Trophoblast cell (in vitro differentiated cells and primary cell): ENCODE measurements around the gene DNMT1.

Experiments used
- DNase-seq, 2 donors: peaks; one replicate each; pipeline ENCODE4 v3.0.0-alpha.2; 2016
- H2AFZ ChIP-seq: 2 replicates; pipeline ENCODE4 v1.6.1; 2013; ENCODE audit warnings: low read length, moderate library complexity, mild to moderate bottlenecking; ENCODE audit not compliant: insufficient read depth, poor library complexity
- H2AK5ac ChIP-seq: 2 replicates; pipeline ENCODE4 v1.6.1; 2013; ENCODE audit warnings: mild to moderate bottlenecking, low read length
- H2BK120ac ChIP-seq: 2 replicates; pipeline ENCODE4 v1.6.1; 2013; ENCODE audit warnings: low read length, mild to moderate bottlenecking, moderate library complexity; ENCODE audit not compliant: insufficient read depth, poor library complexity
- H2BK12ac ChIP-seq: 2 replicates; pipeline ENCODE4 v1.6.1; 2013; ENCODE audit warnings: mild to moderate bottlenecking, low read length, moderate library complexity
- H2BK5ac ChIP-seq: 2 replicates; pipeline ENCODE4 v1.6.1; 2013; ENCODE audit warnings: low read length, low read depth, moderate library complexity, mild to moderate bottlenecking; ENCODE audit not compliant: poor library complexity
- H3K14ac ChIP-seq: 2 replicates; pipeline ENCODE4 v1.6.1; 2013; ENCODE audit warnings: mild to moderate bottlenecking, low read length
- H3K18ac ChIP-seq: 2 replicates; pipeline ENCODE4 v1.6.1; 2013; ENCODE audit warnings: mild to moderate bottlenecking, low read length
- H3K23ac ChIP-seq: 2 replicates; pipeline ENCODE4 v1.6.1; 2013; ENCODE audit warnings: low read length
- H3K27ac ChIP-seq: 2 replicates; pipeline ENCODE4 v1.5.1; 2013; ENCODE audit warnings: low read depth, mild to moderate bottlenecking, inconsistent platforms, low read length, moderate library complexity
- H3K27me3 ChIP-seq: 2 replicates; pipeline ENCODE4 v1.6.1; 2013; ENCODE audit warnings: inconsistent platforms, mild to moderate bottlenecking, low read length, moderate library complexity; ENCODE audit not compliant: insufficient read depth
- H3K36me3 ChIP-seq, 2 experiments: 1 replicate in 1 of 2; 2 replicates in 1 of 2; pipeline ENCODE4 v1.6.1; 2013; ENCODE audit warnings: low read length in 2 of 2, mild to moderate bottlenecking in 2 of 2, moderate library complexity in 1 of 2; ENCODE audit not compliant: insufficient read depth in 2 of 2, control insufficient read depth in 1 of 2
- H3K4ac ChIP-seq: 2 replicates; pipeline ENCODE4 v1.6.1; 2013; ENCODE audit warnings: low read depth, mild to moderate bottlenecking, low read length, moderate library complexity
- H3K4me1 ChIP-seq, 2 experiments: 1 replicate in 1 of 2; 2 replicates in 1 of 2; pipeline ENCODE4 v1.6.1; 2013; ENCODE audit warnings: low read length in 2 of 2, mild to moderate bottlenecking in 2 of 2, moderate library complexity in 1 of 2; ENCODE audit not compliant: insufficient read depth in 2 of 2, control insufficient read depth in 1 of 2
- H3K4me2 ChIP-seq: 2 replicates; pipeline ENCODE4 v1.6.1; 2013; ENCODE audit warnings: inconsistent platforms, mild to moderate bottlenecking, low read length, moderate library complexity
- H3K4me3 ChIP-seq: 2 replicates; pipeline ENCODE4 v1.5.1; 2013; ENCODE audit warnings: mild to moderate bottlenecking, low read depth, low read length, inconsistent platforms
- H3K79me1 ChIP-seq: one replicate; pipeline ENCODE4 v1.6.1; 2013; ENCODE audit warnings: low read length
- H3K79me2 ChIP-seq: 2 replicates; pipeline ENCODE4 v1.6.1; 2013; ENCODE audit warnings: low read length, mild to moderate bottlenecking; ENCODE audit not compliant: control insufficient read depth, insufficient read depth, poor library complexity
- H3K9ac ChIP-seq: 2 replicates; pipeline ENCODE4 v1.6.1; 2013; ENCODE audit warnings: mild to moderate bottlenecking, low read length
- H3K9me3 ChIP-seq: 2 replicates; pipeline ENCODE4 v1.6.1; 2013; ENCODE audit warnings: low read depth, mild to moderate bottlenecking, control low read depth, inconsistent platforms, low read length; ENCODE audit not compliant: insufficient read depth
- H4K12ac ChIP-seq: 2 replicates; pipeline ENCODE4 v1.6.1; 2013; ENCODE audit warnings: low read depth, mild to moderate bottlenecking, low read length, moderate library complexity
- H4K8ac ChIP-seq: 2 replicates; pipeline ENCODE4 v1.6.1; 2013; ENCODE audit warnings: low read depth, mild to moderate bottlenecking, low read length, moderate library complexity
- H4K91ac ChIP-seq: one replicate; pipeline ENCODE4 v1.6.1; 2013; ENCODE audit warnings: low read depth, mild to moderate bottlenecking, low read length, moderate library complexity
- WGBS: extraction: QIAGEN DNeasy Blood & Tissue Kit; methylation state at CpG from one replicate; pipeline ENCODE4 v1.1.7; 2013; ENCODE audit warnings: missing lambda C conversion rate; ENCODE audit not compliant: insufficient read length, insufficient coverage; ENCODE audit errors: extremely low coverage; 5-methylcytosine and 5-hydroxymethylcytosine counted together

Gene DNMT1

DNA sequence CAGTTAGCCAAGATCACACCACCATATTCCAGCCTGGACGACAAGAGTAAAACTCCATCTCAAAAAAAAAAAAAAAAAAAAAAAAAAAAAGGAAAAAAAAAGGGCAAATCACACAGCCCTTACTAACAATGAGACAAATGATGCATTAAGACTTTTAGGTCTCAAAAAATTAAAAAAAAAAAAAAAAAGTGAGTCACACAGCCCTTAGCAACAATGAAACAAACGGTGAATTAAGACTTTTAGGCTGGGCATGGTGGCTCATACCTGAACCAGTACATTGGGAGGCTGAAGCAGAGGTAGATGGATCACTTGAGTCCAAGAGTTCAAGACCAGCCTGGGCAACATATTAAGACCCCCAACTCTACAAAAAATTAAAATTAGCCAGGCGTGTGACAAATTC lies 42.7 kb downstream of the DNMT1 start:
- no peak overlapping the region for H2AK5ac ChIP-seq
- H4K12ac ChIP-seq = no peak overlapping the region
- no CpG with 5 or more reads among the region's 3 CpGs for WGBS
- no peak overlapping the region for H2BK12ac ChIP-seq
- no peaks in the 10 kb centered on the region for H3K27me3 ChIP-seq
- H3K79me2 ChIP-seq = no peaks in the 10 kb centered on the region
- no peak overlapping the region for H2AFZ ChIP-seq
- H3K4me1 ChIP-seq = no peaks in the 10 kb centered on the region
- no peak overlapping the region for H4K91ac ChIP-seq
- H3K9me3 ChIP-seq = peaks cover 1% of the 10 kb centered on the region
- H2BK5ac ChIP-seq = no peak overlapping the region
- H2BK120ac ChIP-seq = no peak overlapping the region
- no peak overlapping the region for H4K8ac ChIP-seq
- no peak overlapping the region for H3K23ac ChIP-seq
- H3K4me2 ChIP-seq = no peak overlapping the region
- no peak overlapping the region for H3K14ac ChIP-seq
- H3K4ac ChIP-seq = no peak overlapping the region
- no peak overlapping the region for H3K27ac ChIP-seq
- H3K9ac ChIP-seq = no peak overlapping the region
- DNase-seq = no peak
- no peak overlapping the region for H3K4me3 ChIP-seq
- H3K79me1 ChIP-seq = no peaks in the 10 kb centered on the region
- no peak overlapping the region for H3K18ac ChIP-seq
- H3K36me3 ChIP-seq = peaks cover 70 to 82% of the 10 kb centered on the region in 2 experiments

DNA sequence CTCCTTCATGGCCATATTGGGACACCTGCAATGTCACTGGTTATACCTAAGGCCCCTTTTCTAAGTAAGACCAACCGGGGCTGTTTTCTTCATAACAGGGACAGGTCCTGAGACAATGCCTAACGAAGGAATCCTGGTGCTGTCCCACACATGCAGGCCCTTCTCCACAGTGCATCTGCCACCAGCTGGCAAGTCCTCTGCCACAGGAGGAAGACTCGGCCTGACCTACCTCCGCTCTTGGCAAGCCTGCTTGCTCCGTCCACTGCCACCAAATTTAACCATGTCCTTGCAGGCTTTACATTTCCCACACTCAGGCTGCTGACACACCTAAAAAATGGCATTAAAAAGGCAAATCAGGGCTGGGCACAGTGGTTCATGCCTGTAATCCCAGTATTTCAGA lies 43.2 kb downstream of the DNMT1 start:
- H3K27ac ChIP-seq = no peak overlapping the region
- peaks cover 1% of the 10 kb centered on the region for H3K9me3 ChIP-seq
- H3K4me1 ChIP-seq = no peaks in the 10 kb centered on the region
- whole genome bisulfite sequencing = no CpG with 5 or more reads among the region's 5 CpGs
- H2BK12ac ChIP-seq = no peak overlapping the region
- no peak overlapping the region for H3K4ac ChIP-seq
- no peak overlapping the region for H3K14ac ChIP-seq
- H2BK5ac ChIP-seq = no peak overlapping the region
- H3K18ac ChIP-seq = no peak overlapping the region
- no peak overlapping the region for H4K8ac ChIP-seq
- no peak overlapping the region for H4K12ac ChIP-seq
- H3K79me1 ChIP-seq = no peaks in the 10 kb centered on the region
- H3K36me3 ChIP-seq = peaks cover 71 to 82% of the 10 kb centered on the region in 2 experiments
- H2BK120ac ChIP-seq = no peak overlapping the region
- DNase-seq = no peak
- no peak overlapping the region for H3K4me2 ChIP-seq
- no peaks in the 10 kb centered on the region for H3K79me2 ChIP-seq
- H2AK5ac ChIP-seq = no peak overlapping the region
- no peak overlapping the region for H4K91ac ChIP-seq
- no peak overlapping the region for H3K9ac ChIP-seq
- no peak overlapping the region for H2AFZ ChIP-seq
- H3K27me3 ChIP-seq = no peaks in the 10 kb centered on the region
- no peak overlapping the region for H3K4me3 ChIP-seq
- H3K23ac ChIP-seq = no peak overlapping the region

DNA sequence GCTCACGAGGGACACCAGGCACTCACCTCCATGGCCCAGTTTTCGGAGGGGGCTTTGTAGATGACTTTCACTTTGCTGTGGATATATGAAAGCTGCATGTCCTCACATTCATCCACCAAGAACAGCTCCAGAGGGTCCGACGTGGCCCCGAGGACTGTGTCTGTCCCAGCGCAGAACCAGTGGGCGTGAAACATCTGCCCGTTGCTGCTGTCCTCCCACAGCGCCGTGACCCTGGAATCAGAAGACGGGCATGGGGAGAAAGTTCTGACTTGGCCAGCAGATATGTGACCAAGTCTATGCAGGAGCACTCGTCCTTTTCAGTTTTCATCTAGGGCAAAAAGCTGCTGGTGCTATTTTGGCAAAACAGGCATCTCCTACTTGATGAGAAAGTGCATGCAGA lies 45.3 kb downstream of the DNMT1 start:
- no peak overlapping the region for H3K14ac ChIP-seq

DNA sequence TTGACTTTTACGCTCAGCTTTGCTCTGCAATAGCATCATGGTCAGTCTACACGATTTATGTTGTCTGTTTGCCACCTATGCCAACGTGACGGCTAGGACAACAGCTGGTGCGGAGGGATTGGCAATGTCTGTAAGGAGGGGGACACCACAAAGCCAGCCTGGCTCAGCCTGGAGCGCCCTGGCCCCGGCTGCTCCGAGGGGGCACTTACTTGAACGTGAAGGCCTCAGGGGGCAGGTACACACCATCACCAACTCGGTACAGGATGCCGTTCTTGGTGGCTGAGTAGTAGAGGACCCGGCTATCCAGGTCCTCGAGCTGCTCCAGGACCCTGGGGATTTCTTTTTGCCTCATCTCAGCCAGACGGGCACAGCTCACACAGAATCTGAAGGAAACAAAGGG lies 48.6 kb downstream of the DNMT1 start:
- H3K4me1 ChIP-seq = no peaks in the 10 kb centered on the region
- no peak overlapping the region for H3K4me3 ChIP-seq
- H3K23ac ChIP-seq = no peak overlapping the region
- DNase-seq = no peak
- H2AK5ac ChIP-seq = no peak overlapping the region
- no peak overlapping the region for H2BK5ac ChIP-seq
- whole genome bisulfite sequencing = no CpG with 5 or more reads among the region's 14 CpGs
- H3K4ac ChIP-seq = no peak overlapping the region
- H4K91ac ChIP-seq = no peak overlapping the region
- H3K36me3 ChIP-seq = peaks cover 80 to 87% of the 10 kb centered on the region in 2 experiments
- no peak overlapping the region for H4K8ac ChIP-seq
- peak overlapping the region; percentile 27 for H4K12ac ChIP-seq
- no peak overlapping the region for H2AFZ ChIP-seq
- H3K4me2 ChIP-seq = no peak overlapping the region
- no peaks in the 10 kb centered on the region for H3K9me3 ChIP-seq
- no peaks in the 10 kb centered on the region for H3K79me1 ChIP-seq
- H2BK12ac ChIP-seq = no peak overlapping the region
- H3K27ac ChIP-seq = no peak overlapping the region
- H3K27me3 ChIP-seq = no peaks in the 10 kb centered on the region
- peak overlapping the region; percentile 11 for H3K18ac ChIP-seq
- H2BK120ac ChIP-seq = no peak overlapping the region
- H3K79me2 ChIP-seq = no peaks in the 10 kb centered on the region
- no peak overlapping the region for H3K14ac ChIP-seq
- H3K9ac ChIP-seq = no peak overlapping the region

More for the DNA sequence above, 45.3 kb downstream of the DNMT1 start:
- Histone ChIP-seq H2AK5ac (no peak overlapping the region), H2BK120ac (no peak overlapping the region), H3K18ac (no peak overlapping the region), H3K27ac (no peak overlapping the region), H4K8ac (no peak overlapping the region), H3K27me3 (no peaks in the 10 kb centered on the region), H3K4me3 (no peak overlapping the region), H4K12ac (no peak overlapping the region), H2BK12ac (no peak overlapping the region), H2AFZ (no peak overlapping the region), H3K9ac (no peak overlapping the region), H2BK5ac (no peak overlapping the region), H3K4me1 (no peaks in the 10 kb centered on the region), H3K4ac (no peak overlapping the region), H3K4me2 (no peak overlapping the region), H3K9me3 (peaks cover 1% of the 10 kb centered on the region), H3K36me3 (peaks cover 72 to 83% of the 10 kb centered on the region in 2 experiments), H3K79me2 (no peaks in the 10 kb centered on the region), H3K79me1 (no peaks in the 10 kb centered on the region), H3K23ac (no peak overlapping the region), H4K91ac (no peak overlapping the region)
- DNase-seq = no peak
- WGBS = no CpG with 5 or more reads among the region's 12 CpGs
